ENCODE measurements around the gene PSMB5. TPM values are rescaled to one million over a fixed set of nuclear protein-coding genes. Genes with fewer than 3 reads are reported as not detected.
A peak's percentile ranks its signal among the peaks of the same experiment; 100 is the strongest.

Gene PSMB5
- total and polyA plus RNA-seq, 2 of the 13 experiments (the other 11 are each of a cell fraction or from before 2014, with no cell fraction given), result 705 to 871 TPM

DNA sequence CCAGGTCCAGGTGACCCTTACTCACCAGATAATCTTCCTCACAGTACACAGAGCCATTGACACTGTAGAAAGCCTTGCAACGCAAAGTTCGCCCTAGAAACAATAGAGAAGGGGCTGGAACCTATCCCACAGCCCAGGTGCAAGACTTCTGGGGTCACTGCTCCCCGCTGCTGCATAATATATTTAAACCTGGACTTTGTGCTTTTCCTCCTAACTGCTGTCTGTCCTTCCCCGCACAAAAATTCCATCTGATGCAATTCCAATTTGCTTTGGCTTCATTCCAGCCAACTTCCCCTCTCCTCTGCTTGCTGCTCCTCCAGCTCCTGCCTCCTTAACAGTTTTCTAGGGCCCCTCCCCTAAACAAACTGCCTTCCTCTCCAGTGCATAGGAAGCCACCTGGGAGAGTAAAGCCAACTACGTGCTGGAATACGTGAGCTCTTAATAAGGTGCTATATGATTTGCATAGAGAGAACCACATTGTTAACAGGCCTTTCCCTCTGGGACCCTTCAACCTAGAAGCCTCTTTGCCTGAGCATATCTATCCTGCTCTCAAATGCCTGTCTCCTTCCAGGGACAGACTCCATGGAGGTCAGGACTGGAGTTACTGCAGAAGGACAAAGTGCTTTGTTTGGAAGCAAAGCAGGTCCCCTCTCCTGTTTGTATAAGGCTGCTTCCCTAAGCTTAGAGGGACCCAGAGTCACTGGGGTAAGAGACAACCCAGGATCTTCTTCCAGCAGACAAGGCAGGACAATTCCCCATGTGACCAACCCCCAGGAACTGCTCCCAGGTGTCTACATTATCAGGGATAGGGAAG is 57.9 kb downstream of the PSMB5 start (continued):
- TF ChIP-seq CREM (IDR thresholded peaks at IDR 0.05) (no peak), CREM (CRISPR knock-in tag; IDR thresholded peaks at IDR 0.05) (no peak), ZNF558 (CRISPR knock-in tag; IDR thresholded peaks at IDR 0.05; ENCODE audit: borderline replicate concordance) (no peak), KDM3A (CRISPR knock-in tag; IDR thresholded peaks at IDR 0.05; ENCODE audit: low read depth) (peak; percentile 90), POGZ (CRISPR knock-in tag; IDR thresholded peaks at IDR 0.05) (no peak), ZNF878 (CRISPR knock-in tag; IDR thresholded peaks at IDR 0.05) (no peak), REL (CRISPR knock-in tag; conservative IDR thresholded peaks at IDR 0.05) (no peak), JUN (CRISPR knock-in tag; IDR thresholded peaks at IDR 0.05) (peak; percentile 95), ZSCAN21 (CRISPR knock-in tag; IDR thresholded peaks at IDR 0.05; ENCODE audit: borderline replicate concordance) (no peak), KLF16 (CRISPR knock-in tag; IDR thresholded peaks at IDR 0.05) (peak in 1 of 2 experiments; percentile 99; a peak in 2 of 4 replicates), NFYC (CRISPR knock-in tag; IDR thresholded peaks at IDR 0.05) (peak; percentile 27; the same call in 1 of the 2 replicates), ATF7 (IDR thresholded peaks at IDR 0.05) (peak; percentile 89), ATF7 (CRISPR knock-in tag; IDR thresholded peaks at IDR 0.05) (peak; percentile 96), ASH2L (IDR thresholded peaks at IDR 0.05; ENCODE audit: insufficient read length, low read depth, low read length) (peak; percentile 99), ZNF556 (CRISPR knock-in tag; IDR thresholded peaks at IDR 0.05; ENCODE audit: borderline replicate concordance) (peak; percentile 95), ZNF468 (CRISPR knock-in tag; IDR thresholded peaks at IDR 0.05) (no peak), ZNF274 (CRISPR knock-in tag; IDR thresholded peaks at IDR 0.05) (peak; percentile 28; the same call in 1 of the 2 replicates), MED8 (CRISPR knock-in tag; IDR thresholded peaks at IDR 0.05; ENCODE audit: insufficient replicate concordance) (no peak), SMAD3 (CRISPR knock-in tag; IDR thresholded peaks at IDR 0.05) (peak; percentile 77; the same call in 1 of the 2 replicates), RELA (CRISPR knock-in tag; IDR thresholded peaks at IDR 0.05) (no peak; the same call in none of the 2 replicates), ZBTB1 (CRISPR knock-in tag; IDR thresholded peaks at IDR 0.05; ENCODE audit: borderline replicate concordance) (peak; percentile 90; the same call in 1 of the 2 replicates), PHF5A (CRISPR knock-in tag; IDR thresholded peaks at IDR 0.05; ENCODE audit: low read depth, unreplicated experiment) (peak; percentile 90), ZNF326 (CRISPR knock-in tag; IDR thresholded peaks at IDR 0.05; ENCODE audit: borderline replicate concordance) (peak; percentile 84), ZSCAN29 (CRISPR knock-in tag; conservative IDR thresholded peaks at IDR 0.05) (peak; percentile 81), JUND (CRISPR knock-in tag; IDR thresholded peaks at IDR 0.05) (no peak), HDAC2 (CRISPR knock-in tag; IDR thresholded peaks at IDR 0.05) (peak; percentile 98), POLR2A (IDR thresholded peaks at IDR 0.05; ENCODE audit: insufficient read depth in 1 of 2, low read depth in 2 of 2, low read length in 2 of 2) (peak in 1 of 2 experiments; percentile 84; a peak in 2 of 4 replicates)
- TF ChIP-seq, protein P1, sequence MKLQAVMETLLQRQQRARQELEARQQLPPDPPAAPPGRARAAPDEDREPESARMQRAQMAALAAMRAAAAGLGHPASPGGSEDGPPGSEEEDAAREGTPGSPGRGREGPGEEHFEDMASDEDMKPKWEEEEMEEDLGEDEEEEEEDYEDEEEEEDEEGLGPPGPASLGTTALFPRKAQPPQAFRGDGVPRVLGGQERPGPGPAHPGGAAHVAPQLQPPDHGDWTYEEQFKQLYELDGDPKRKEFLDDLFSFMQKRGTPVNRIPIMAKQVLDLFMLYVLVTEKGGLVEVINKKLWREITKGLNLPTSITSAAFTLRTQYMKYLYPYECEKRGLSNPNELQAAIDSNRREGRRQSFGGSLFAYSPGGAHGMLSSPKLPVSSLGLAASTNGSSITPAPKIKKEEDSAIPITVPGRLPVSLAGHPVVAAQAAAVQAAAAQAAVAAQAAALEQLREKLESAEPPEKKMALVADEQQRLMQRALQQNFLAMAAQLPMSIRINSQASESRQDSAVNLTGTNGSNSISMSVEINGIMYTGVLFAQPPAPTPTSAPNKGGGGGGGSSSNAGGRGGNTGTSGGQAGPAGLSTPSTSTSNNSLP (IDR thresholded peaks at IDR 0.05; ENCODE audit: low read depth, low read length), result peak; percentile 93
- TF ChIP-seq, protein P2, sequence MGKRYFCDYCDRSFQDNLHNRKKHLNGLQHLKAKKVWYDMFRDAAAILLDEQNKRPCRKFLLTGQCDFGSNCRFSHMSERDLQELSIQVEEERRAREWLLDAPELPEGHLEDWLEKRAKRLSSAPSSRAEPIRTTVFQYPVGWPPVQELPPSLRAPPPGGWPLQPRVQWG (CRISPR knock-in tag; IDR thresholded peaks at IDR 0.05; ENCODE audit: borderline replicate concordance, low read depth), result no peak
- TF ChIP-seq, protein P3, sequence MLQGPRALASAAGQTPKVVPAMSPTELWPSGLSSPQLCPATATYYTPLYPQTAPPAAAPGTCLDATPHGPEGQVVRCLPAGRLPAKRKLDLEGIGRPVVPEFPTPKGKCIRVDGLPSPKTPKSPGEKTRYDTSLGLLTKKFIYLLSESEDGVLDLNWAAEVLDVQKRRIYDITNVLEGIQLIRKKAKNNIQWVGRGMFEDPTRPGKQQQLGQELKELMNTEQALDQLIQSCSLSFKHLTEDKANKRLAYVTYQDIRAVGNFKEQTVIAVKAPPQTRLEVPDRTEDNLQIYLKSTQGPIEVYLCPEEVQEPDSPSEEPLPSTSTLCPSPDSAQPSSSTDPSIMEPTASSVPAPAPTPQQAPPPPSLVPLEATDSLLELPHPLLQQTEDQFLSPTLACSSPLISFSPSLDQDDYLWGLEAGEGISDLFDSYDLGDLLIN (CRISPR knock-in tag; IDR thresholded peaks at IDR 0.05; ENCODE audit: borderline replicate concordance), result no peak
